ENCODE data around the gene C10orf143.

The C10orf143 gene

DNA sequence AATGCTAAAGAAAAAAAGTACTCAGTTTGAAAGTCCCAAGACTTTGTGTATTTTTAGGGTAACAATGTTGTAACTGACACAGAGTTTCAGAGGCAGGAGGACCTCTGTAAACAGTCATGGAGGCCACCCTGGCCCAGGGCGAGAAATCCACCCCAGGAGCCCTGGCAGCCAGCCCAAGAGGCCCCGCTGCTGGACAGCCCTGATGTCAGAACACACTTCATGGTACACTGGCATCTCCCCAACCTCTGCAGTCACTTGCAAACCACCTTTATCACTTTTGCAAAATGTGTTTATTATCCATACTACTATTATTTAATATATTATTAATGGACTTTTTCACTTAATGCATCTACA is 30.2 kb downstream of the C10orf143 start:
- no peak overlapping the region for H4K91ac ChIP-seq (ENCODE audit: low read depth, low read length, poor library complexity)
- peaks cover 2 to 3% of the 10 kb centered on the region in 2 donors for H3K9me3 ChIP-seq (replicated peaks in 1 of 2; ENCODE audit: control insufficient read depth in 2 of 2, insufficient read depth in 1 of 2, low read depth in 1 of 2, low read length in 2 of 2)
- no peak overlapping the region for H3K9ac ChIP-seq (ENCODE audit: low read depth, low read length, poor library complexity)
- H3K4me1 ChIP-seq (ENCODE audit: control insufficient read depth in 2 of 2, insufficient read depth in 1 of 2, low read depth in 1 of 2, low read length in 2 of 2), result peaks cover 4 to 9% of the 10 kb centered on the region in 2 donors
- H2AFZ ChIP-seq (ENCODE audit: low read length), result no peak overlapping the region
- H2AK5ac ChIP-seq (ENCODE audit: low read depth, low read length), result no peak overlapping the region
- no peaks in the 10 kb centered on the region for H3K36me3 ChIP-seq (replicated peaks in 1 of 2; ENCODE audit: control insufficient read depth in 2 of 2, insufficient read depth in 2 of 2, low read length in 2 of 2)
- WGBS, 2 donors (ENCODE audit: extremely low coverage in 2 of 2, insufficient read length in 2 of 2, insufficient replicate concordance in 1 of 2), result no CpG with 5 or more reads among the region's 2 CpGs
- no peak overlapping the region for H2BK5ac ChIP-seq (ENCODE audit: low read length)
- no peaks in the 10 kb centered on the region for H3K27me3 ChIP-seq (ENCODE audit: control insufficient read depth in 3 of 3, insufficient read depth in 3 of 3, low read depth in 1 of 3, low read length in 3 of 3)
- no peak overlapping the region for H4K8ac ChIP-seq (ENCODE audit: low read depth, low read length)
- no peaks in the 10 kb centered on the region for H3K79me1 ChIP-seq (ENCODE audit: low read depth, low read length)
- no peak overlapping the region for H2BK15ac ChIP-seq (ENCODE audit: low read length)
- H3K27ac ChIP-seq (replicated peaks; ENCODE audit: low read length), result no peak overlapping the region
- H2BK12ac ChIP-seq (ENCODE audit: low read length), result no peak overlapping the region
- H2BK120ac ChIP-seq (ENCODE audit: low read depth, low read length), result no peak overlapping the region
- no peak overlapping the region for H3K23ac ChIP-seq (ENCODE audit: low read depth, low read length, poor library complexity)
- DNase-seq (ENCODE audit: low spot score), result no peak
- H3K4ac ChIP-seq (ENCODE audit: low read length), result no peak overlapping the region
- no peak overlapping the region for H3K14ac ChIP-seq (ENCODE audit: low read length)
- no peak overlapping the region for H3K18ac ChIP-seq (ENCODE audit: low read length)
- H3K4me2 ChIP-seq (ENCODE audit: insufficient read depth, low read length, poor library complexity, severe bottlenecking), result no peak overlapping the region
- H3K4me3 ChIP-seq (ENCODE audit: low read length in 2 of 2), result no peak overlapping the region

DNA sequence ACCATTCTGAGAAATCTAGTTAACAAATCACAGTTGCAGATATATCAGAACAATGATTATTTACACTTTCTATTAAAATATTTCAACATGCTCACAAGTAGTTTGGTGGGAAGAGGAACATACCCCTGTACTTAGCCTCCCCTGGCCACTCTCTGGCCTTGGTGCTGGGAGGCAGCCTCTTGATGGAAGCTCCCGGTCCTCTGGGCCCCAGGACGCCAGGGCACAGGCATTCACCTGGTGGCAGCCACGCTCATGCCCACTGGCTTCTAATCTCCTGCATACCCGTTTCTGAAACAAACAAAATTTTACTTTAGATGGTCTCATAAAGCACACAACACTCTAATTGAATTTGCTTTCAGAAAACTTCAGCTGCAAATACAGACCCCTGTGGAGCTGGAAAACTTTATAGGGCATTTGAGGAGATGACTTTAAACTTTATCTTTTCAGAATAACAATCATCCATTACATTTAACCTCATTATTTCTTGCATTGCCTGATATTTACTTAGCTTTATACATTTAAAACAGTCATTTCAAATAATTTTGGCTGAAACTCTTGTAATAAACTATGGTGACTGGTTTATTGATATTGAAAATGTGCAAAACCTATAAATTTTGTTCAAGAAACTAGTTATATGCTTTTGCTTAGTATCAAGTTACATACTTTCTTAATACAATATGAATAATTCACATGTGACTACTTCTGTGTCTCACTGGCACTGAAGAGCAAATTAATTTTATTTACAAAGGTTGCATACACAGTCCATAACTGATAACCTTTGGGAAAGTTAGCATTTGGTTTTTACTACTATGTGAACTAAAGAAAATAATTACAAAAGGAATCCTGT is 30.8 kb downstream of the C10orf143 start:
- H2BK120ac ChIP-seq (ENCODE audit: low read depth, low read length), result no peak overlapping the region
- H3K27ac ChIP-seq (replicated peaks; ENCODE audit: low read length), result no peak overlapping the region
- H3K9ac ChIP-seq (ENCODE audit: low read depth, low read length, poor library complexity), result no peak overlapping the region
- H2AFZ ChIP-seq (ENCODE audit: low read length), result no peak overlapping the region
- no peak overlapping the region for H3K23ac ChIP-seq (ENCODE audit: low read depth, low read length, poor library complexity)
- no peaks in the 10 kb centered on the region for H3K79me1 ChIP-seq (ENCODE audit: low read depth, low read length)
- H3K4me3 ChIP-seq (ENCODE audit: low read length in 2 of 2), result no peak overlapping the region
- H2BK5ac ChIP-seq (ENCODE audit: low read length), result no peak overlapping the region
- H3K4me2 ChIP-seq (ENCODE audit: insufficient read depth, low read length, poor library complexity, severe bottlenecking), result no peak overlapping the region
- DNase-seq (ENCODE audit: low spot score), result no peak
- no peak overlapping the region for H4K8ac ChIP-seq (ENCODE audit: low read depth, low read length)
- no peak overlapping the region for H2BK12ac ChIP-seq (ENCODE audit: low read length)
- no CpG with 5 or more reads among the region's 4 CpGs for WGBS, 2 donors (ENCODE audit: extremely low coverage in 2 of 2, insufficient read length in 2 of 2, insufficient replicate concordance in 1 of 2)
- H3K18ac ChIP-seq (ENCODE audit: low read length), result no peak overlapping the region
- H3K4ac ChIP-seq (ENCODE audit: low read length), result no peak overlapping the region
- H2BK15ac ChIP-seq (ENCODE audit: low read length), result no peak overlapping the region
- peaks cover 4 to 9% of the 10 kb centered on the region in 2 donors for H3K4me1 ChIP-seq (ENCODE audit: control insufficient read depth in 2 of 2, insufficient read depth in 1 of 2, low read depth in 1 of 2, low read length in 2 of 2)
- H3K9me3 ChIP-seq (replicated peaks in 1 of 2; ENCODE audit: control insufficient read depth in 2 of 2, insufficient read depth in 1 of 2, low read depth in 1 of 2, low read length in 2 of 2), result peaks cover 2 to 3% of the 10 kb centered on the region in 2 donors
- no peak overlapping the region for H2AK5ac ChIP-seq (ENCODE audit: low read depth, low read length)
- no peak overlapping the region for H4K91ac ChIP-seq (ENCODE audit: low read depth, low read length, poor library complexity)
- H3K36me3 ChIP-seq (replicated peaks in 1 of 2; ENCODE audit: control insufficient read depth in 2 of 2, insufficient read depth in 2 of 2, low read length in 2 of 2), result no peaks in the 10 kb centered on the region
- H3K27me3 ChIP-seq (ENCODE audit: control insufficient read depth in 3 of 3, insufficient read depth in 3 of 3, low read depth in 1 of 3, low read length in 3 of 3), result no peaks in the 10 kb centered on the region
- no peak overlapping the region for H3K14ac ChIP-seq (ENCODE audit: low read length)

DNA sequence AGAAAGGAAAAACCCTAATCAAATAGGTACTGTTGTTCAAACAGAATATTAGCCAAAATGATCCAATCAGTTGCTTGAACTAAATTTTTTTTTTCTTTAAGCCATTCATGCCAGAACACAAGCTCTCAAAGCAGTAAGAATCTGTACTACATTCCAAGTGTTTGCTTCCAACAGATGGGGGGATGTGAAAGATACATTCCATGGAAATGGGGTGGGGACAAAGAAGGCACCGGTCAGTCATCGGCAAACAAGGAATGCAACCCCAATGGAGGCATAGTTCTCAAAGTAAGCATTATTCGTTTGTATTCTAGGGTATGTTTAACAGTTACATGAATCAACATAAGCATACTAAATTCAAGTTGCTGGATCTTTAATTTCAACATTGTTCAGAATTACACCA is 32.5 kb downstream of the C10orf143 start:
- Histone ChIP-seq H3K4me2 (ENCODE audit: insufficient read depth, low read length, poor library complexity, severe bottlenecking) (no peak overlapping the region), H3K4ac (ENCODE audit: low read length) (no peak overlapping the region), H3K9me3 (replicated peaks in 1 of 2; ENCODE audit: control insufficient read depth in 2 of 2, insufficient read depth in 1 of 2, low read depth in 1 of 2, low read length in 2 of 2) (peaks cover 1 to 2% of the 10 kb centered on the region in 2 donors), H3K14ac (ENCODE audit: low read length) (no peak overlapping the region), H3K9ac (ENCODE audit: low read depth, low read length, poor library complexity) (no peak overlapping the region), H3K79me1 (ENCODE audit: low read depth, low read length) (no peaks in the 10 kb centered on the region), H3K4me1 (ENCODE audit: control insufficient read depth in 2 of 2, insufficient read depth in 1 of 2, low read depth in 1 of 2, low read length in 2 of 2) (peaks cover 4 to 9% of the 10 kb centered on the region in 2 donors), H4K8ac (ENCODE audit: low read depth, low read length) (no peak overlapping the region), H2AK5ac (ENCODE audit: low read depth, low read length) (no peak overlapping the region), H2BK15ac (ENCODE audit: low read length) (no peak overlapping the region), H3K4me3 (ENCODE audit: low read length in 2 of 2) (no peak overlapping the region), H2BK12ac (ENCODE audit: low read length) (no peak overlapping the region), H2AFZ (ENCODE audit: low read length) (no peak overlapping the region), H3K27ac (replicated peaks; ENCODE audit: low read length) (no peak overlapping the region), H2BK120ac (ENCODE audit: low read depth, low read length) (no peak overlapping the region), H3K36me3 (replicated peaks in 1 of 2; ENCODE audit: control insufficient read depth in 2 of 2, insufficient read depth in 2 of 2, low read length in 2 of 2) (no peaks in the 10 kb centered on the region), H3K18ac (ENCODE audit: low read length) (no peak overlapping the region), H3K27me3 (ENCODE audit: control insufficient read depth in 3 of 3, insufficient read depth in 3 of 3, low read depth in 1 of 3, low read length in 3 of 3) (peaks cover 0 to 2% (median 0%) of the 10 kb centered on the region in 3 experiments), H3K23ac (ENCODE audit: low read depth, low read length, poor library complexity) (no peak overlapping the region), H4K91ac (ENCODE audit: low read depth, low read length, poor library complexity) (no peak overlapping the region), H2BK5ac (ENCODE audit: low read length) (no peak overlapping the region)
- WGBS, 2 donors (ENCODE audit: extremely low coverage in 2 of 2, insufficient read length in 2 of 2, insufficient replicate concordance in 1 of 2), result no CpG with 5 or more reads among the region's 3 CpGs
- no peak for DNase-seq (ENCODE audit: low spot score)

DNA sequence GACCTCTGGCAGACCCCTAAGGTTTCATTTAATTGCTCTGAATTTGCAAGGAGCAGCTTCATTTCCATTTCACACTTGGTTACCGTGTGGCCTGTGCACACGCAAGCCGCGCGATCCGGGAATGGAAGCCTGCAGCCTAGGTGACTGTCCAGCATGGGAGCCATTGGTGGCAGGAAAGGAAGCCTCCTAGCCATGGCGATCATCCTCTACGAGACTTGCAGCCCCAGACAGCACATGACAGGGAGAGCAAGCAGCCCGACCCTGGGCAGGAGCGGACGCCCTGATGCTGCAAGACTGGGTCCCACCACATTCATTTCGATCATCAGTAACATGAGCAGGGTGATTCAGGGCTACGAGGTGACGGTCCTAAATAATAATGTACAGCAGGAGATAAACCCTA is 33.9 kb downstream of the C10orf143 start:
- Histone ChIP-seq H2BK15ac (ENCODE audit: low read length) (no peak overlapping the region), H3K14ac (ENCODE audit: low read length) (peak overlapping the region; percentile 78), H3K4me2 (ENCODE audit: insufficient read depth, low read length, poor library complexity, severe bottlenecking) (no peak overlapping the region), H3K4me1 (ENCODE audit: control insufficient read depth in 2 of 2, insufficient read depth in 1 of 2, low read depth in 1 of 2, low read length in 2 of 2) (peaks cover 4 to 9% of the 10 kb centered on the region in 2 donors), H2AFZ (ENCODE audit: low read length) (peak overlapping the region; percentile 31), H3K79me1 (ENCODE audit: low read depth, low read length) (no peaks in the 10 kb centered on the region), H4K8ac (ENCODE audit: low read depth, low read length) (no peak overlapping the region), H3K9me3 (replicated peaks in 1 of 2; ENCODE audit: control insufficient read depth in 2 of 2, insufficient read depth in 1 of 2, low read depth in 1 of 2, low read length in 2 of 2) (peaks cover 0 to 2% of the 10 kb centered on the region in 2 donors), H3K4me3 (ENCODE audit: low read length in 2 of 2) (no peak overlapping the region), H3K23ac (ENCODE audit: low read depth, low read length, poor library complexity) (peak overlapping the region; percentile 10), H2AK5ac (ENCODE audit: low read depth, low read length) (no peak overlapping the region), H2BK120ac (ENCODE audit: low read depth, low read length) (no peak overlapping the region), H3K4ac (ENCODE audit: low read length) (no peak overlapping the region), H2BK12ac (ENCODE audit: low read length) (no peak overlapping the region), H4K91ac (ENCODE audit: low read depth, low read length, poor library complexity) (no peak overlapping the region), H3K27me3 (ENCODE audit: control insufficient read depth in 3 of 3, insufficient read depth in 3 of 3, low read depth in 1 of 3, low read length in 3 of 3) (peaks cover 0 to 2% (median 0%) of the 10 kb centered on the region in 3 experiments), H3K36me3 (replicated peaks in 1 of 2; ENCODE audit: control insufficient read depth in 2 of 2, insufficient read depth in 2 of 2, low read length in 2 of 2) (no peaks in the 10 kb centered on the region), H3K18ac (ENCODE audit: low read length) (peak overlapping the region; percentile 67), H3K9ac (ENCODE audit: low read depth, low read length, poor library complexity) (peak overlapping the region; percentile 68), H2BK5ac (ENCODE audit: low read length) (no peak overlapping the region), H3K27ac (replicated peaks; ENCODE audit: low read length) (no peak overlapping the region)
- WGBS, 2 donors (ENCODE audit: extremely low coverage in 2 of 2, insufficient read length in 2 of 2, insufficient replicate concordance in 1 of 2), result no CpG with 5 or more reads among the region's 14 CpGs
- DNase-seq (ENCODE audit: low spot score), result no peak
